Body of pancreas (tissue), 4 donors: Measurements from ENCODE around the gene BAZ1A.

Experiments used
- POLR2A ChIP-seq, 3 donors: fragments of 450-650 bp; IDR thresholded peaks; one replicate each; pipeline ENCODE4 v1.6.1; 2016; ENCODE audit warnings: antibody characterized with exemption in 3 of 3, mild to moderate bottlenecking in 2 of 3
- TF ChIP-seq, protein P1 (sequence below), 7 experiments: fragments of 450-650 bp in 4 of 7; fragments of 200-600 bp in 3 of 7; sonication (generic) in 3 of 7; IDR thresholded peaks; one replicate each; pipeline ENCODE4 v1.5.1; 2016 to 2019; ENCODE audit warnings: antibody characterized with exemption in 7 of 7

DNA sequence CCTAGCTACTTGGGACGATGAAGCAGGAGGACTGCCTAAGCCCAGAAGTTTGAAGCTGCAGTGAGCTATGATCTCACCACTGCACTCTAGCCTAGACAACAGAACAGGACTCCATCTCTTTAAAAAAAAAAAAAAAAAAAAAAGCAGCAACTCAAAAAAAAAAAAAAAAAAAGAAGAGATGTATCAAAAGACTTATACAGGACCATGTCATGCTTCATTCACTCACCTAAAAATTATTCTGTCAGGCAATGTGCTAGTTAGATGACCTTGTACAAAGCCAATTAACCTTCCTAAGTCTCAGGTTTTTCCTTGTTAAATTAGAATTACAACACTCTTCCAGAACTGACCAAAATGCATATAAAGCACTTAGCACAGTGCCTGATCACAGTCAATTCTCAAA, 50.9 kb downstream of the BAZ1A start:
- TF ChIP-seq, protein P1, sequence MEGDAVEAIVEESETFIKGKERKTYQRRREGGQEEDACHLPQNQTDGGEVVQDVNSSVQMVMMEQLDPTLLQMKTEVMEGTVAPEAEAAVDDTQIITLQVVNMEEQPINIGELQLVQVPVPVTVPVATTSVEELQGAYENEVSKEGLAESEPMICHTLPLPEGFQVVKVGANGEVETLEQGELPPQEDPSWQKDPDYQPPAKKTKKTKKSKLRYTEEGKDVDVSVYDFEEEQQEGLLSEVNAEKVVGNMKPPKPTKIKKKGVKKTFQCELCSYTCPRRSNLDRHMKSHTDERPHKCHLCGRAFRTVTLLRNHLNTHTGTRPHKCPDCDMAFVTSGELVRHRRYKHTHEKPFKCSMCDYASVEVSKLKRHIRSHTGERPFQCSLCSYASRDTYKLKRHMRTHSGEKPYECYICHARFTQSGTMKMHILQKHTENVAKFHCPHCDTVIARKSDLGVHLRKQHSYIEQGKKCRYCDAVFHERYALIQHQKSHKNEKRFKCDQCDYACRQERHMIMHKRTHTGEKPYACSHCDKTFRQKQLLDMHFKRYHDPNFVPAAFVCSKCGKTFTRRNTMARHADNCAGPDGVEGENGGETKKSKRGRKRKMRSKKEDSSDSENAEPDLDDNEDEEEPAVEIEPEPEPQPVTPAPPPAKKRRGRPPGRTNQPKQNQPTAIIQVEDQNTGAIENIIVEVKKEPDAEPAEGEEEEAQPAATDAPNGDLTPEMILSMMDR (IDR thresholded peaks at IDR 0.05), result no peak
- TF ChIP-seq POLR2A (IDR thresholded peaks at IDR 0.05), result no peak
